IMR-90 (cell line): ENCODE measurements around the gene VSTM5. TPM values are rescaled to one million over a fixed set of nuclear protein-coding genes. Genes with fewer than 3 reads are reported as not detected.
A peak's percentile ranks its signal among the peaks of the same experiment; 100 is the strongest.

Source experiments
- ATAC-seq: fragments of 200-7000 bp; cut with Tn5 transposase; 2 replicates; pipeline ENCODE4 v1.9.1; 2020; ENCODE audit warnings: low read depth, mild to moderate bottlenecking, moderate library complexity
- BruUV-seq: library from RNA; stranded (reverse); fragments of 400-500 nt; replicated peaks from 2 replicates; lab custom pipeline; 2021; lab: Mats Ljungman, UMichigan
- CTCF ChIA-PET: fragments of 300-600 bp; formaldehyde crosslinking; extraction: SDS; loops from one replicate; lab custom pipeline; 2021; ENCODE audit warnings: antibody characterized with exemption; lab: Yijun Ruan, JAX
- POLR2A ChIA-PET: fragments of 300-600 bp; sonication (Branson Sonifier 250); formaldehyde crosslinking; loops from one replicate; lab custom pipeline; 2022; ENCODE audit warnings: antibody characterized with exemption; ENCODE audit not compliant: unreplicated experiment; lab: Charles Lee
- DNase-seq: peaks from one replicate; pipeline ENCODE4 v3.0.0; 2013
- H2AFZ ChIP-seq: replicated peaks from 2 replicates; pipeline ENCODE3; 2013; ENCODE audit warnings: low read length, mild to moderate bottlenecking; ENCODE audit not compliant: poor library complexity
- H2AK5ac ChIP-seq: 2 replicates; pipeline ENCODE4 v1.6.1; 2013; ENCODE audit warnings: low read depth, low read length, inconsistent platforms
- H2AK9ac ChIP-seq: replicated peaks from 2 replicates; pipeline ENCODE3; 2013; ENCODE audit warnings: mild to moderate bottlenecking, low read depth, low read length, moderate library complexity; ENCODE audit not compliant: poor library complexity
- H2BK120ac ChIP-seq: 2 replicates; pipeline ENCODE4 v1.6.1; 2013; ENCODE audit warnings: low read depth, low read length, inconsistent platforms
- H2BK15ac ChIP-seq: 3 replicates; pipeline ENCODE4 v1.6.1; 2013; ENCODE audit warnings: low read depth, low read length, inconsistent platforms
- H2BK20ac ChIP-seq: 2 replicates; pipeline ENCODE4 v1.6.1; 2013; ENCODE audit warnings: low read depth, mild to moderate bottlenecking, inconsistent platforms, low read length, moderate library complexity
- H2BK5ac ChIP-seq: 2 replicates; pipeline ENCODE4 v1.6.1; 2013; ENCODE audit warnings: mild to moderate bottlenecking, low read depth, low read length, inconsistent platforms; ENCODE audit not compliant: poor library complexity, severe bottlenecking
- H3K14ac ChIP-seq: replicated peaks from 2 replicates; pipeline ENCODE4 v1.6.1; 2013; ENCODE audit warnings: low read depth, low read length, inconsistent platforms
- H3K18ac ChIP-seq: 2 replicates; pipeline ENCODE4 v1.6.1; 2013; ENCODE audit warnings: low read depth, low read length, control low read depth
- H3K23ac ChIP-seq: 2 replicates; pipeline ENCODE4 v1.6.1; 2013; ENCODE audit warnings: low read depth, low read length, inconsistent platforms
- H3K27ac ChIP-seq: 2 replicates; pipeline ENCODE4 v1.5.1; 2013; ENCODE audit warnings: mild to moderate bottlenecking, control low read depth, low read length; ENCODE audit not compliant: insufficient read depth
- H3K27me3 ChIP-seq: 2 replicates; pipeline ENCODE4 v1.6.1; 2013; ENCODE audit warnings: low read length; ENCODE audit not compliant: control insufficient read depth, insufficient read depth
- H3K36me3 ChIP-seq: 2 replicates; pipeline ENCODE4 v1.6.1; 2013; ENCODE audit warnings: low read length, mixed read lengths; ENCODE audit not compliant: control insufficient read depth, insufficient read depth
- H3K4ac ChIP-seq: 2 replicates; pipeline ENCODE4 v1.6.1; 2013; ENCODE audit warnings: low read depth, low read length, inconsistent platforms
- H3K4me1 ChIP-seq: 2 replicates; pipeline ENCODE4 v1.6.1; 2013; ENCODE audit warnings: low read length, mixed read lengths; ENCODE audit not compliant: control insufficient read depth, insufficient read depth
- H3K4me2 ChIP-seq: 2 replicates; pipeline ENCODE4 v1.6.1; 2013; ENCODE audit warnings: low read depth, mild to moderate bottlenecking, control low read depth, low read length, moderate library complexity
- H3K4me3 ChIP-seq: 2 replicates; pipeline ENCODE4 v1.5.1; 2013; ENCODE audit warnings: low read depth, mild to moderate bottlenecking, control low read depth, low read length, moderate library complexity; ENCODE audit not compliant: insufficient read depth
- H3K56ac ChIP-seq: 2 replicates; pipeline ENCODE4 v1.6.1; 2013; ENCODE audit warnings: low read length, inconsistent platforms; ENCODE audit not compliant: insufficient read depth; ENCODE audit errors: extremely low read depth
- H3K79me1 ChIP-seq, 2 experiments: 2 replicates each; pipeline ENCODE4 v1.6.1; 2013; ENCODE audit warnings: low read length in 2 of 2, inconsistent platforms in 1 of 2, low read depth in 1 of 2
- H3K9ac ChIP-seq: 2 replicates; pipeline ENCODE4 v1.6.1; 2013; ENCODE audit warnings: low read depth, low read length, control low read depth
- H3K9me1 ChIP-seq: 2 replicates; pipeline ENCODE4 v1.6.1; 2013; ENCODE audit warnings: low read length, inconsistent platforms; ENCODE audit not compliant: insufficient read depth
- H3K9me3 ChIP-seq: 2 replicates; pipeline ENCODE4 v1.6.1; 2013; ENCODE audit warnings: low read length; ENCODE audit not compliant: control insufficient read depth, insufficient read depth
- H4K20me1 ChIP-seq: 2 replicates; pipeline ENCODE4 v1.6.1; 2013; ENCODE audit warnings: low read length, inconsistent platforms; ENCODE audit not compliant: insufficient read depth
- H4K5ac ChIP-seq: 2 replicates; pipeline ENCODE4 v1.6.1; 2013; ENCODE audit warnings: mild to moderate bottlenecking, low read depth, low read length, control low read depth
- H4K8ac ChIP-seq, 2 experiments: 2 replicates each; pipeline ENCODE4 v1.6.1; 2013; ENCODE audit warnings: low read depth in 2 of 2, low read length in 2 of 2, control low read depth in 1 of 2, inconsistent platforms in 1 of 2
- H4K91ac ChIP-seq: 2 replicates; pipeline ENCODE4 v1.6.1; 2013; ENCODE audit warnings: low read depth, low read length, inconsistent platforms; ENCODE audit not compliant: insufficient read depth
- BHLHE40 ChIP-seq: fragments of 150-350 bp; IDR thresholded peaks from 2 replicates; pipeline ENCODE4 v1.6.1; 2016; ENCODE audit warnings: mild to moderate bottlenecking, low read depth, low read length
- RAD21 ChIP-seq: IDR thresholded peaks from 2 replicates; pipeline ENCODE4 v1.6.1; 2012; ENCODE audit warnings: low read length, improper control_type of control experiment
- USF2 ChIP-seq: fragments of 150-350 bp; IDR thresholded peaks from 2 replicates; pipeline ENCODE4 v1.6.1; 2017; ENCODE audit warnings: mild to moderate bottlenecking, antibody characterized with exemption, low read length, low read depth
- WGBS, 2 experiments: methylation state at CpG; one replicate each; pipeline versions ENCODE4 v1.1.5 to v1.1.7; 2013; ENCODE audit warnings: missing lambda C conversion rate in 2 of 2; ENCODE audit not compliant: insufficient read length in 1 of 2; ENCODE audit errors: extremely low coverage in 2 of 2; 5-methylcytosine and 5-hydroxymethylcytosine counted together
- dilution Hi-C: fragments of 300-500 bp; cut with HindIII; formaldehyde crosslinking; loops from one replicate; pipeline ENCODE4 v1.14.3; 2018; ENCODE audit warnings: low sequenced_read_pairs; ENCODE audit not compliant: unreplicated experiment
- in situ Hi-C: fragments of 300-500 bp; cut with MboI; formaldehyde crosslinking; loops from 3 replicates; pipeline ENCODE4 v1.14.3; 2019; ENCODE audit warnings: low sequenced_read_pairs, inconsistent platforms, mixed read lengths
- intact Hi-C: fragments of 100-400 bp; cut with micrococcal nuclease; formaldehyde crosslinking; loops from 2 replicates; pipeline ENCODE4 v1.10.0; 2022
- polyA plus RNA-seq, 3 experiments: library from polyadenylated mRNA; depleted of rRNA; stranded (reverse); fragments of >200 nt; gene quantifications; 2 replicates each; pipeline ENCODE4 v1.2.3, GENCODE V29; 2012; ENCODE audit warnings: low replicate concordance in 1 of 3
- total RNA-seq: library from RNA; depleted of rRNA; stranded (reverse); fragments of >200 nt; gene quantifications from 2 replicates; pipeline ENCODE4 v1.2.3, GENCODE V29; 2012

VSTM5 gene
- total and polyA plus RNA-seq, 2 of the 4 experiments (the other 2 are of a cell fraction) = 0.36 to 0.43 TPM

GRCh38 chr11:93843906-93844305, 6.5 kb downstream of the VSTM5 start:
- Histone ChIP-seq H2AK5ac (no peak overlapping the region; the same call in 1 of the 2 replicates), H3K14ac (no peak overlapping the region), H2AFZ (no peak overlapping the region), H4K91ac (no peak overlapping the region), H3K9me3 (no peaks in the 10 kb centered on the region), H3K36me3 (no peaks in the 10 kb centered on the region), H2BK120ac (no peak overlapping the region), H3K56ac (no peak overlapping the region), H3K4me3 (no peak overlapping the region), H4K8ac (no peak overlapping the region), H3K27ac (no peak overlapping the region), H4K20me1 (no peaks in the 10 kb centered on the region), H3K9me1 (peaks cover 3% of the 10 kb centered on the region; the same call in 1 of the 2 replicates), H3K9ac (no peak overlapping the region), H3K4ac (no peak overlapping the region), H2BK15ac (no peak overlapping the region), H2BK5ac (no peak overlapping the region), H3K4me2 (no peak overlapping the region), H3K4me1 (peaks cover 8% of the 10 kb centered on the region), H3K27me3 (no peaks in the 10 kb centered on the region), H3K23ac (no peak overlapping the region), H3K79me1 (no peaks in the 10 kb centered on the region), H2BK20ac (0 out of 2 replicates have a peak overlapping the region, but pooled peaks have one; percentile 14), H2AK9ac (no peak overlapping the region), H4K5ac (no peak overlapping the region), H3K18ac (no peak overlapping the region)
- dilution Hi-C loops (no loop called here), in situ Hi-C loops (no loop called here), intact Hi-C loops (no loop called here)
- ATAC-seq = no peak
- WGBS, 2 experiments = 100% methylated on average over 4 of the region's 5 CpGs; no CpG with 5 or more reads in 1 of the 2 experiments
- CTCF ChIA-PET = no interaction called here
- peak; percentile 27 for DNase-seq
- TF ChIP-seq BHLHE40 (no peak), USF2 (no peak), RAD21 (no peak)
- POLR2A ChIA-PET = no interaction called here
- BruUV-seq = no TSS peak
